AG08395 (cell line): ENCODE results near the gene MRGPRE.

Experiments used
- DNase-seq: peaks from one replicate; pipeline ENCODE4 v3.0.0; 2012; ENCODE audit warnings: mixed read lengths, low spot score

MRGPRE gene

DNA sequence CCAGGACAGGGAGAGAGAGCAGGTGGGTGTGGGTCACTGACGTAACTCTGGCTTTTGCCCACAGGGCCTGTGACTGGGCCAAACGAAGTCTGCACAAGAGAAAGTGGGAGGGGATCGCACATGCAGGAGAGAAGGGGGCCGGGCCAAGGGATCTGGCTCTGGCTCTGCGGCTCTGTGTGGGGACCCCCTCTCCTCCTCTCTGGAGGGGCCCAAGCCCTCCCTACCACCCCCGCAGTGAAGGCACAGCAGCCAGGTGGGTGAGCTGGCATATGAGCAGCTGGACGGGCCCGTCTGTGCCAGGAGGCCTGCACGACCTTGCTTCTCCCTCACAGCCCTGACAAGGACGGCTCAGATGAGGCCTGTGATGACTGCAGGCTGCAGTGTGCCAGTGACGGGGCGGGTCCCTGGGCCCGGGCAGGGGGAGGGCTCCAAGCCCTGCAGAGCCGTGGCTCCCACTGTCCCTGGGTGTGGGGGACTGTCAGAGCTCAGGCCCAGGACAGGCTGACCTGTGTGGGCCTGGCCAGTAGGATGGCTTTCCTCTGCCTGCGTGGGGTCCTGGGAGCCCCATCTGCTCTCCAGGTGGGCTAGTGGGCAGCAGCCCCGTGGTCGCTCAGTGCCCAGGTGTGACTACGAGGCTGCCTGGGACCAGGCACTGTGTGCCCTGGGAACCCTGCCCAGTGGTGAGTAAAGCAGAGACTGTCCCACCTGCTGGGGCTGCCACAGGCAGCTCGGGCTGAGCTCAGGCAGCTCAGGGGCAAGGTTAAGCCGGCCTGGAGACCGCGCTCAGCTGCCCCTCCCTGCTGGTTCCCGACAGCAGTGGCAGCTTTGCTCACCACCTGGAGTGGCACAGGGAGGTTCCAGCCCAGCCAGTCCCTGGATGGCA is 35.8 kb downstream of the MRGPRE start:
- no peak for DNase-seq

DNA sequence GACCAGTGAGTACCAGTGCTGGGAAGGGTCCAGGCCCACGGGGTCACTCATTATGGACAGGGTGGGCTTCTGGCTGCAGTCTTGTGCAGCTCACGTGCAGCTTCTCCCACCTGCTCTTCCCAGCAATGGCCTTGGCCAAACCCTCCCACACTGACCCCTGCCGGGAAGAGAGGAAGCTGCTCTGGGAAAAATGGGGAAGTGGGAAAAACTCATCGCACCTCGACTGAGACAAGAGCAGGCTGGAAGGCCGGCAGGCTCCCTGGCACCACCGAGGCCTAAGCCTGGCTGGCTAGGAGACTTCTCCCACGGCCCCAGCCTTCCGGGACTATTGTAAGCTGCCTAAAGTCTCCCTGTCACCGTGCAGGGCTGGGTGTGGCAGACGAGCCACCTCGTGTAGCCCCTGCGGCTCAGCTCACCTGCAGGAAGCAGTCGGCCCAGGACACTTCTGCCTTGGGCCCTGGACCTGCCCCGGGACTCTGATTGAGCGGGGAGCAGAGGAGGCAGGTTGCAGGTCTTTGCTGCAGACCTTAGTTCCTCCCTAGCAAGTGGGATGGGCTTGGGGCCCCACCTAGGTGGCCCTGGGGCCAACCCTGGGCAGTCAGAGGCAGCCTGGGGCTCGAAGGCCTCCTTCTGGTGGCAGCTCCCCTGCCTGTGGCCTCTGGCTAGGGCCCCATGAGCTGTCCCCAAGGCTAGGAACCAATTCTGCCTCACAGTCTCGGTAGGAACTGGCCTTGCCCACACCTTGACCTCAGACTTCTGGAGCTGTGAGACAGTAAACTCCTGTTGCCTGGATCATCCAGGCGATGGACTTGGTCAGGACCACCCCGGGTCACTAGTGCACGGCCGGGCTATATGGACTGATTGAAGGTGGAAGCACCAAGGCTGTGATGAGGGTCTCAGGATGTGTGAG is 36.7 kb downstream of the MRGPRE start:
- no peak for DNase-seq

- no peak for DNase-seq
Observed at GRCh38 chr11:3194016-3194816, 38.0 kb downstream of the MRGPRE start.

DNA sequence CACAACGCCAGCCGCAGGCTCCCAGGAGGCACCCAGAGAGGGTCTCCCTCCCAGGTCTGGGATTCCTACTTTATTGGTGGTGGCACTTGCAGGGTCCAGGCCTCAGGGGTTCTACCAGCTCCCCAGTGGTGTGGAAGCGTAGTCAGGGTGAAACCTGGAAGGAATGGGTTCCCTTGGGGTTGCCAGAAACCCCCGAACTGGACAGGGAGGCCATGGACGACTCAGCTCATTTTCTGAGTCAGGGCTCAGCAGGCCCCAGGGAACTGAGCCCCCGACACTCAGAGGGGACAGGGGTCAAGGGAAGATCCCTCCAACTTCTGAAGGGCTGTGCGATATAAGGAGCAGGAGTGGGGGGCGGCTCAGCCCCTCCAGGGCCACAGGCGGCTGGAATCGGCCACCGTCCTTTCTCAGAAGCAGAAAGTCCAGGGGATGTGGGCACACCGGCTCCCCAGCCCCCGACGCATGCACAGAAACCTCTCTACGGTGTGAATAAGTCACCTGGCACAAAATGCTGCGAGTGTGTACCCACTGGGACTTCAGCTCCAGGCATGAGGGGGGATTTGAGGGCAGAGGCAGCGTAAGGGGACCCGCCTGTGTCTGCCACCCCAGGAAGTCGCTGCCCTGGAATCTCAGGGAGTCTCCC is 38.7 kb downstream of the MRGPRE start:
- DNase-seq: no peak

DNA sequence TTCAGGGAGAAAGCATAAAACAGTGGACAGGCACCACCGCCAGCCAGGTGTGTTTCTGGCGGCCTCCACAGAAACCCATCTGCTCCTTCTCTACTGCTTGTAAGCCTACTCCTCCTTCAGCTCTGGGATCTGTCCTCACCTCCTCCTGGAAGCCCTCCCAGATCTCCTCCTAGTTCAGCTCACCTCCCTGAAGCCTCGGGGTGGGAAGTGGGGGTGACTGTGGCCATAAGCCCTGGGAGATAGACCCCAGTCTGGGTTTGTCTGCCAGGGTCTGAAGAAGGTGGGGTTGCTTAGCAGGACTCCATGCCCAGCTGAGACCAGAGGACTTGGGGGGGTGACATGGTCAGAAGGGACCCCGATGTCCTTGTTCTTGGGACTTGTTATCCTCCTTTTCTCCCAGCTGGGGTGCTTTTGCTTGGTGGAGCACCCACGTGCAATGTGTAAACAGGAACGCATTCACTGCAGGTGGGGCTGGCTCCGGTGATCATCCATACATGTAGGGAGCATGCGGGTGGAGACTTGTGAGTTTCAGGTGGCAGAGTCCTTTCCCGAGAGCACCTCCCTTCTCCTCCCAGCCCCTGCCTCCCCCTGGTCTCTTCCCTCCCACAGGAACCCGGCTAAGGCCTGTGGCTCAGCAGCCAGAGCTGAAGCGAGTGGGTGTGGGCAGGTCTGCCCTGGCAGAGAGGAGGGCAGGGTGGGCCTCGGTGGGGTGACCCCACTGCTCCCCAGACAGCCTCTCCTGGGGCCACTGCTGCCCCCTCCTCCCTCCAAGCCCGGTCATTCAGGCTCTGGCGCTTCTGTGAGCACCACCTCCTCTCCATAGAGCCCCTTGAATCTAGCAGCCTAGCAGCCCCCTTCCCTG is 39.5 kb downstream of the MRGPRE start:
- no peak for DNase-seq

GRCh38 chr11:3191586-3192324 is 40.5 kb downstream of the MRGPRE start:
- no peak for DNase-seq

DNA sequence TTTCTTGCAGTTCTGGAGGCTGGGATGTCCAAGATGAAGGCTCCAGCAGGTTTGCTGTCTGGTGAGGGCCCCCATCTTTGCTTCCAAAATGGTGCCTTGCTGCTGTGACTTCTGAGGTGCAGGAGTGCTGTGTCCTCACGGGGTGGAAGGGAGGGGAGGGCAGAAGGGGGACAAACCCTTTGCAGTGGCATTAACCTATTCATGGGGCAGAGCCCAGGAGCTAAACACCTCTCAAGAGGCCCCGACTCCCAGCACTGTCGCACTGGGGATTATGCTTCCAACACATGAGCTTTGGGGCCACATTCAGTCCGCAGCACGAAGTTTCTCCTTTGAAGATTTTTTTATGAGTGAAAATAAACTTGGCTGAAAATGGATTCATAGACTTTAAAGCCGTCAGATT is 41.6 kb downstream of the MRGPRE start:
- no peak for DNase-seq

DNA sequence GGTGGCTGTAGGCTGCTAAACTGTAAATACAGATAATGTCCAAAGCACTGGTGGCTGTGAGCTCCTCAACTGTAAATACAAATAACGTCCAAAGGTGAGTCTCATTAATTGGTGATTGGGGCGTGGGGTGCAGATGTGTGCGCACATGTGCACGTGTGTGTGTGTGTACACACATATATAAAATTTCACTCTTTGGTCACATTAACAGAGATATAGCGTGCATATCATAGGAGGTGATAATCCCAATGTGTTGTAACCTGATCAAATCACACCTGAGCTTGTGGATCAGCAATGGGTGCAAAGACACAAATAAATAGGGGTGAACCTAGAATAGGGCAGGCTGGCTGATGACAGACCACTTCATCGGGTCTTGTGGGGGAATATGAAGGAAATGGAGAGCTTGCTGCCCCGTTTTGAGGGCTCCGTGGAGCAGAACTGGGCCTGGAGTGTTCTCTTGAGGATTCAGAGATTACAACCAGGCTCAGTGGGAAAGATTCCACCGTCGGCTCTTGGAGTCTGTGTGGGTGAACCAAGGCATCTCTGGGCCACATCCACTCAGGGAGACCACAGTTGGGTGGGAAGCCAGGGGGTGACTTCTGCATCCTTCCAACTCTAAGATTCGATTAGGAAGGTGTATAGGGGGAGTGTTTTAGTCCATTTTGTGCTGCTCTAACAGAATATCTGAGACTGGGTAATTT is 42.2 kb downstream of the MRGPRE start:
- DNase-seq: no peak

DNA sequence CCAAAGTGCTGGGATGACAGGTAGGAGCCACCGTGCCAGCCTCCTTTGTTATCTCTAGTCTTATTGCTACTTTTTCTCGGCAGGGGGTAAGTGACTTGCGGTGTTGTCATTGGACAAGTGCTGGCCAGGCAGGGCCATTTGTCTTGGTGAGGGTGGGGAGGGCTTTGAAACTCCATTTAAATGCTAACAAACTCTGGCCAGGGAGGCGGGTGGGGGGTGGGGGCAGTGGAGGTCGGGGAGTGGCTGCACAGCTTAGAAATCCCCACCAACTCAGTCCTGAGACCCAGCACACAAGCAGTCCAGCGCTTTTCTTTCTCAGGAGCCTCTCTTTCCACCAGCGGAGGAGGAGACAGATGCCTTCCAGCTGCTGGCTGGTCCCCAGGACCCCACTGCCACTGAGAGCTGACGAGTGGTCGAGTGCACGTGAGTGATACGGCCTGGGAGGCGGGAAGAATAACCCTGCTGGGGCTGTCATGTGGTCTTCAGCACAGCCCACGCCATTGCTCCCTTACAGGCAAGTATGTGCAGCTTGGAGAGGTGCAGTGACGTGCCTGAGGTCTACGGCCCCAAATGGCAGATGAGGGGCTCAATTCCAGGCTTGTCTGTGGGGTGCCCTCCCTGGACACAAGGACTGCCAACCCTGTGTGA is 42.9 kb downstream of the MRGPRE start:
- DNase-seq: no peak

DNA sequence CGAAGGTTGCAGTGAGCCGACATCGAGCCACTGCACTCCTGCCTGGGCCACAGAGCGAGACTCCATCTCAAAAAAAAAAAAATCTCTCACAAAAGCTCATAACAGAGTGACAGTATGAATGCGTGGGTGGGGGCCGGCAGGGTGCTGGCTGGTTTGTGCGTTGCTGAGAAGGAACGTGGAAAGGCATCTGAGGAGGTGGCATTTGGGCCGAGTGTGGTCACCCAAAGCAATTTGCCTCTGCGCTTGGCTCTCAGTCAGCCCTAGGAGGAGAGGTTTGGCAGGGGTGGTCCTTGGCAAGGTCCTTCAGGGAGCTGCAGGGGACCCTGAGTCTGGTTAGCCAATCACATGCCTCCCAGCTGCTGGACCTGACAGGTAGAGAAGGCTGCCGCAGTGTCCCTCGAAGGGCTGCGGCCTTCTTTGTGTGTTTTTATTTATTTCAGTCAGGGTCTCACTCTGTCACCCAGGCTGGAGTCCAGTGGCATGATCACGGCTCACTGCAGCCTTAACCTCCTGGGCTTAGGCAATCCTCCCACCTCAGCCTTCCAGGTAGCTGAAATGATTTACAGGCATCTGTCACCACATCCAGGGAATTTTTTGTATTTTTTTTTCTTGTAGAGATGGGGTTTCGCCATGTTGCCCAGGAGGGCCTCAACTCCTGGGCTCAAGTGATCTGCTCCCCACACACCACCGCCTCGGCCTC is 43.6 kb downstream of the MRGPRE start:
- DNase-seq: no peak

GRCh38 chr11:3186166-3186953 is 45.9 kb downstream of the MRGPRE start:
- no peak for DNase-seq

DNA sequence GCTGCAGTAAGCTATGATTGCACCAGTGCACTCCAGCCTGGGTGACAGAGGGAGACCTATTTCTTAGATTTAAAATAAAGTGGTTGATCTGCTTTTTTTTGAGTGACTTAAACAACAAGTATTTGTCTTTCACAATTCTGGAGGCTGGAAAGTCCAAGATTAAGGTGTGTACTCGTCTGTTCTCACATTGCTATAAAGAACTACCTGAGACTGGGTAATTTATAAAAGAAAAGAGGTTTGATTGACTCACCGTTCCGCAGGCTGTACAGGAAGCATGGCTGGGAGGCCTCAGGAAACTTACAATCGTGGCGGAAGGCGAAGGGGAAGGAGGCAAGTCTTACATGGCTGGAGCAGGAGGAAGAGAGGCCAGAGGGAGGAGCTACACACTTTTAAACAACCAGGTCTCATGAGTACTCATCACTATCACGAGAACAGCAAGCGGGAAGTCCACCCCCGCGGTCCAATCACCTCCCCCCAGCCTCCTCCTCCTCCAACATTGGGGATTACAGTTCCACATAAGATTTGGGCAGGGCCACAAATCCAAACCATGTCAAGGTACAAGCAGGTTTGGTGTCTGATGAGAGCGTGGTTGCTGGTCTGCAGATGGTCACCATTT is 47.4 kb downstream of the MRGPRE start:
- no peak for DNase-seq

DNA sequence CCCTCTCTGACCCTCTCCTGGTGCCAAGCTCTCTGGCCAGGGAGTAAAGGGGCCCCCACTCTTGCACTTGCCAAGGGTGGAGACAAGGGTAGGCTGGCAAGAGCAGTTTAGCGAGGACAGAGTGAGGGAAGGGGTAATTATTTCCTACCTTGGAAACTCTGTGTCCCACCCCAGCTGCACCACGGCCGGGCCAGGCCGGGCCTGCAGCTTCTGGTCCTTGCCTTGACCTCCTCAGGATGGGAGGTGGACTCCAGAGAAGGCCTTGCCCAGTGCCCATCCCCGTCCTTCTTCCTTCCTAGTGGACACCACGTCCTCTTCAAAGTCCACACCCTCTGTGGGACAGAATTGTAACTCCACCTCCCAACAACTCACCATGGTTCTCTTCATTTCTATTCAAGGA is 48.7 kb downstream of the MRGPRE start:
- DNase-seq: no peak

GRCh38 chr11:3182462-3182852 is 49.8 kb downstream of the MRGPRE start:
- no peak for DNase-seq

DNA sequence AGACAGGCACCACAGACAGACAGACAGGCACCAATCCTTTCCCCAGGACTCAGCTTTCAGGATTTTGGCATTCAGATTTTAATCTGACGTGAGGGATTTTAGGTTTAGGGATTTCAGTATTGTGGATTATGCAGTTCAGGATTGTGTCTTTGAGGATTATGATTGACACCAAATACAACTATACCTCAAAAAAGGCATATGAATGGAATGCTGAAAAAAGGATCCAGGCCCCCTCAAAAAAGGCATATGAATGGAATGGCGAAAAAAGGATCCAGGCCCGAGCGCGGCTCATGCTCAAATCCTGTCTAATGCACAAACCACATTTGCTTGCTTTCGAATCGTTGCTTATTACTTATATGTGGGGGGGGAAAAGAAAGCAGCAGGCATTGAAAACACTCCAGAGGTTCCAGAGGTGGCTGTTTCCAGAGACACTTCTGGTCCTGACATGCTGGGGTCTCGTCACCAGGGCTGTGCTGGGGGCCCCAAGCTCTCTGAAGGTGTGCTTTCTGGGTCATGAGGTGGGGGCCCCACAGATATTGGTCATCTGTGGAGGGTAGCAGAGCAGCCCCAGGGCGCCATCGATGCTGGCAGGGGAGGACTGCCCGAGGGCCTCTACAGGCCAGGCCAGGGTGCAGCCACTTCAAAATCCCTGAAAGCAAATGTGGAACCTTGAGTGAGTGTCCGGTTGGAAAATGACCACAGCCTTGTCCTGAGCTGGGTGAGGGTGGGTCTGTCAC is 50.3 kb downstream of the MRGPRE start:
- no peak for DNase-seq

GRCh38 chr11:3180869-3181268 is 51.3 kb downstream of the MRGPRE start:
- DNase-seq: no peak
